ENCODE data around the gene ZNF580.

The ZNF580 gene

DNA sequence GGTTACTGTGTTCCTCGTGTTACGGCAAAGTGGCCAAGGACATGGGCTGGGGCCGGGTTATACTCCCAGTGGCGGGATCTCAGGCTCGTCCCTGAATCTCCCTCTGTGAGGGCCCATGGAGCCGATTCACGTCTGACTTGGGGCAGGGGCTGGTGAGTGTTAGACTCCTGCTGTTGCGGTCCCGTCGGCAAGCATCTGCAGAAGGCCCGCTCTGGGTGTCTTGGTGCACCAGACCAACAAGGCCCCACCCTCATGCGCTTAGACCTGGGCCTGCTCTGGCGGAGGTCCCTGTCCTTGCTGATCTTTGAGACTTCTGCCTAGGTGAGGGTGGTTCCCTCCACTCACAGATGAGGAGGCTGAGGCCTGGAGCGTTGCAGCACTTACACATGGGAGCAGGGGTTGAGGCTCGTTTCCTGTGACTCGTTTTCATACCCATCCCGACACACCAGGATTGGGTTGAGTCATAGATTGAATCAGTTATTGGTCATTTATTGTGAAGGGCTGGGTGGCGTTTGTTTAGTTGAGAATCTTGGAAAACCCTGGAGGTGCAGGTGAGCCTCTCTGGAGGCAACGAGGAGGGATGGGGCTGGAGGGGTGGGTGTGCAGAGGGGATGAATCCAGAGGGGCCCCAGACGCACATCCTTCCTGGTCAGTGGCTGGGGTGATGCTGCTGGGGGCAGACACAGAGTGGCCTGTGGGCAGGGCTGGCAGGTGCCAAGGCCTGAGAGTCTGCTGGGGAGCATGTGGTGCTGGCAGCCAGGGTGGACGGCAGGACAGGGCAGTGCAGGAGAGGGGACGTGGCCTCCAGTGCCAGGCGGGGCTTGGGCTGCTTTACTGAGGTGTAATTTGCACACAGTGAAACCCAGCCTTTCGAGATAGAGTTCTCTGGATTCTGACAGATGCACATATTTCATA, 38.8 kb downstream of the ZNF580 start:
- peak; percentile 27 for DNase-seq (ENCODE audit: low read depth)

DNA sequence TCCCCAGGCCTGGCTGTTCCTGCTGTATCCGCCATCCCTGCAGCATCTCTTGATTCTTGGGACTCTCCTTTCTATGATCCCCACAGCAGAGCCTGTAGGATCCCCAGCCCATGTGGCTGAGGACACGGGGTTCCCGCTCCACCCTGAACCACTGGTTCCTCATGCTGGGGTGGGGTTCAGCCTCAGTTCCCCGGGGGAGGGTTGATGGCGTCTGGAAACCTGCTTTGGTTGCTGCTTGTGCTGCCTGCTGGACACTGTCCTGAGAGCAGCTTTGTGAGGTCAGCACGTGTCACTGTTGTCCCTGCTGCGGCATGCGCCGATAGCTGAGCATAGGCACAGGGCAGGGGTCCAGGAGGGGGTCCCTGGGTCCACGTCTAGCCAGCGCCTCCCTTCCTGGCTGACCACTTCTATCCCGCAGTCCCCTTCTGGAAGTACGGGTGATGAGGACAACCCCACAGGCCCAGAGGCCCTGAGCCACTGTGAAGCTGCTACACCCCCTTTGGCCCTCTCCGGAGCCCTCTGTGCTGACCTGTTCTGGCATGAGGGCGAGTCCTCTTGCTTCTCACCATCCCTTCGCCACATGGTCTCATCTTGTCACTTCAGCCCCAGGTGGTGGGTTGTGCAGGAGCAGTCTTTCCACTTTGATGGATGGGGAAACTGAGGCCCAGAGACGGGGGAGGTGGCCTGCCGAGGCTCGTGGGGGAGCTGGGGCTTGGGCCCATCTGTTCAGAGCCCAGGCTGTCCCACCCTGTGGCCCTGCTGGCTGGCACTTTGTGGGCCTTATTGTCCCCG, 39.7 kb downstream of the ZNF580 start:
- DNase-seq (ENCODE audit: low read depth), result no peak

DNA sequence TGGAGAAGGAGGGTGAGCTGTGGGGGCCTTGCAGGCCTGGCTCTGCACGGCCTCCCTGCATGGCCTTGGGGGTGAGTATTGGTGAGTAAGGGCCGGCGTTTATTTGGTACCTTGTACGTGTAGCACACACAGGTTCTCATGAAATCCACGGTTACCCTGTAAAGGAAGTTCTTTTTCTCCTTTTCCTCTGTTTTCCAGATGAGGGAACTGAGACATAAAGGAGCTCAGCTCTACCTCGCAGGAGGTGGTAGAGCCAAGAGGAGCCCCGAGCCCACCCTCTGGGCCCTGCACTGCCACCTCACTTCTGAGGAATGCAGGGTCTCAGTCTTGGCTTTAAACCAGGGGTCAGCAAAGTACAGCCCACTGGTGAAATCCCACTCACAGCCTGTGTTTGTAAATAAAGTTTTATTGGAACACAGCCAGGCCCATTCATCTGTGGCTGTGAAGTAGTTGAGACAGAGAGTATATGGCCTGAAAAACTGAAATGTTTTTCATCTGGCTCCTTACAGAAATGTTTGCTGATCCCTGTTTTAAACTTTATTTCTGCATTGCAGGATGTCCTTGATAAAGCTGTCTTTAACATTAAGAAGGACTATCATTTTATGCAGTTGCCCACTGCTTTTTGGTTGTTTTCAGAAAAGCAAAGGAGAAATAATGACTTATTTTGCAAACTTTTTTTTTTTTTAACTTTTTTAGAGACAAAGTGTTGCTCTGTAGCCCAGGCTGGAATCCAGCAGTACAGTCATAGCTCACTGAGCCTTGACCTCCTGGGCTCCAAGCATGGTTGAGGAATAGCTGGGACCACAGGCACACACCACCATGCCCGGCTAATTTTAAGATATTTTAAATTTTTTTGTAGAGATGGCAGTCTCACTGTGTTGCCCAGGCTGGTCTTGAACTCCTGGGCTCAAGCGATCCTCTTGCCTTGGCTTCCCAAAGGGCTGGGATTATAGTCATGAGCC, 40.6 kb downstream of the ZNF580 start:
- DNase-seq (ENCODE audit: low read depth), result peak; percentile 37

DNA sequence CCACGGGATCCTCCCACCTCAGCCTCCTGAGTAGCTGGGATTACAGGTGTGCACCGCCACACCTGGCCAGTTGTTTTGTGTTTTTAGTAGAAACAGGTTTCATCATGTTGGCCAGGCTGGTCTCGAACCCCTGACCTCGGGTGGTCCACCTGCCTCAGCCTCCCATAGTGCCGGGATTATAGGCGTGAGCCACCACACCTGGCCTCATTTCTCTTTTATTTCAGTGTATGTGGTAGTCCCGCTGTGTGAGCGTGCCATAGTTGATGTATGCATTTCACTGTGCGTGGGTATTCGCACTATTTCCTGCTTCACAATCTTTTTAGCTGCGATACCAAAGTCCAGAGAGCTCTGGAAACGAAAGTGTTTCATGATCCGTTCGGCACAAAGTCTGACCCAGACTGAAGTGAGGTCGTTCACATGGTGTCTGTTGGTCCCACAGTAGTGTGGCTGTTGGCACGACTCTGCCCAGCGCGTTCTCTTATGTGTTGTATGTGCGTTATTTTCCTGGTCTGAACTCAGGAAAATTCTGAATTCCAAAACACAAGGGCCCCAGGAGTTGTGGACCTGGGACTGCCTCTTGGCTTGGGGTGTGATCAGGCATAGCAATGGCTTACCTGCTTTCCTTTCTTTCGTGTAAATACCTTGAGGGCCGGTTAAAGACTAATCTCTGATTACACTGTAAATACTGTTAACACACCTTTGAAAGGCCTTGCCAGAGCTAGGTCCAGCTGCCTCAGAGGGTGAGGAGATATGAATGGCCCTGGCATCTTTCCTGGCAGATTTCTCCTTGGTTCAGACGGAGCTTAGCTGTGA, 42.9 kb downstream of the ZNF580 start:
- no peak for DNase-seq (ENCODE audit: low read depth)

DNA sequence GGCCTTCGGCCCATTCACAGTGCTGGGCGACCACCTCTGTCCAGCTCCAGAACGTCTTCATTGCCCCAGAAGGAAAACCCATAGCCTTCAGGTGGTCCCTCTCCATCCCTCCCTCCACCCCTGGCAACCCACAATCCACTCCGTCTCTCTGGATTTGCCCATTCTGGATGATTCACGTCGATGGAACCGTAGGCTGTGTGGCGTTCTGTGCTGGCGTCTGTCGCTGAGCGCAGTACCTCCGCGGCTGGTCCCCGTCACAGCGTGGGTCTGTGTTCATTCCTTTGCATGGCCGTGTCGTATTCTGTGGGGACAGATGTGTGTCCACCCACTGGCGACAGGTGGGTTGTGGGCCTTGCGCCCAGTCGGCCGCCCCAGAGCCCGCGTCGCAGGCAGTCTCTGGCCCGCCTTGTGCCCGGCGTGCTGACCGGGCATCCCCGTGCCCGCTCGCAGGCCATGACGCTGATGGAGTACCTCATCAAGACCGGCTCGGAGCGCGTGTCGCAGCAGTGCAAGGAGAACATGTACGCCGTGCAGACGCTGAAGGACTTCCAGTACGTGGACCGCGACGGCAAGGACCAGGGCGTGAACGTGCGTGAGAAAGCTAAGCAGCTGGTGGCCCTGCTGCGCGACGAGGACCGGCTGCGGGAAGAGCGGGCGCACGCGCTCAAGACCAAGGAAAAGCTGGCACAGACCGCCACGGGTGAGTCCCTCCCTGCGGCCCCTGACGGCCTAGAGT, 44.3 kb downstream of the ZNF580 start:
- DNase-seq (ENCODE audit: low read depth), result no peak

DNA sequence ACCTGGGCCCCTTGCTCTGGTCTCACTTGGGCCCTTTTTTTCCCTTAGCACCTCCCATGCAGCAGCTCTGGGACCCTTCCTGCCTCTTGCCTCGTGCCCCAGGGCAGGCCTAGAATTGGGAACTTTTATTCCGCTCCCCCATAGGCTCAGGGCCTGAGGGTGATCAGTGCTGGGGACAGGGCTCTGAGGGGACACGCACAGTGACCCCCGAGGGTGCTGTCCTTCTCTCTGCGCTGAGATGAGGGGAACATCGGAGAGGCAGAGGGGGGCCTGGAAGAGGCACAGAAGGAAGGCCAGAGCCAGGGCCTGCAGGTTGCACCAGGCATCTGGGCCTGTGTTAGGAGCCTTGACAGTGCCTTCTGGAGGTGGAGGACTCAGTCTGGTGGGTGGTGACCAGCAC, 45.0 kb downstream of the ZNF580 start:
- no peak for DNase-seq (ENCODE audit: low read depth)

DNA sequence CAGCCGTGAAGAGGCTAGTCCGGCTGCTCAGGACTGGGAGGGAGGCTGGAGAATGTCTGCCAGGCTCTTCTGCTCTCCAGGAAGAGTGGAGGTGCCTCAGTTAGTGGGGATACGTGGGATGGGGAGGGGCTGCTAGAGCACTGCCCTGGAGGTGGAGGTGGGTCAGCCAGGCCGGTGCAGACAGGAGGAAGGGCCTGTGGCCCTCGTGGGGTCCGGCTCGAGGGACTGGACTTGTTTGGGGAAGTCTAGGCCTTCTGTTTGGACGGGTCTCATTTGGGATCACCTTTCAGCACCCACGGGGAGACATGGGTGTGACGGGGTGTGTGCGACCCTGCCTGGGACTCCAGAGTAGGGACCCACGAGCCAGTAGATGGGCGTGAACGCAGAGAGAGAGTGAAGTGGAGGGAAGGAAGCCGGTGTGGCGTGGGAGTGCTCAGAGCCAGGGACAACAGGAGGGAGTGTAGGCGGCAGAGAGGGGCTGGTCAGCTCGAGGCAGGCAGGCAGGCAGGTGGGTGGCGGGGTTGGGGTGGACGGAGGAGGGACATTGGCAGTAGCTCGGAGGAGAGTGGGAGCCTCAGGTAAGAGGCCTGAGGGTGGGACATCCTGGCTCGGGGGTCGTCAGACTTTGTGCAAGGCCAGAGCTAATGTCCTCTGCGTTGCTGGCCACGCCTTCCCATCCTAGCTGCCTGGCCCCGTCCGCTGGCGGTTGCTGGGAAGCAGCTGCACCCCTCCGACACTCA, 45.7 kb downstream of the ZNF580 start:
- DNase-seq (ENCODE audit: low read depth), result no peak

DNA sequence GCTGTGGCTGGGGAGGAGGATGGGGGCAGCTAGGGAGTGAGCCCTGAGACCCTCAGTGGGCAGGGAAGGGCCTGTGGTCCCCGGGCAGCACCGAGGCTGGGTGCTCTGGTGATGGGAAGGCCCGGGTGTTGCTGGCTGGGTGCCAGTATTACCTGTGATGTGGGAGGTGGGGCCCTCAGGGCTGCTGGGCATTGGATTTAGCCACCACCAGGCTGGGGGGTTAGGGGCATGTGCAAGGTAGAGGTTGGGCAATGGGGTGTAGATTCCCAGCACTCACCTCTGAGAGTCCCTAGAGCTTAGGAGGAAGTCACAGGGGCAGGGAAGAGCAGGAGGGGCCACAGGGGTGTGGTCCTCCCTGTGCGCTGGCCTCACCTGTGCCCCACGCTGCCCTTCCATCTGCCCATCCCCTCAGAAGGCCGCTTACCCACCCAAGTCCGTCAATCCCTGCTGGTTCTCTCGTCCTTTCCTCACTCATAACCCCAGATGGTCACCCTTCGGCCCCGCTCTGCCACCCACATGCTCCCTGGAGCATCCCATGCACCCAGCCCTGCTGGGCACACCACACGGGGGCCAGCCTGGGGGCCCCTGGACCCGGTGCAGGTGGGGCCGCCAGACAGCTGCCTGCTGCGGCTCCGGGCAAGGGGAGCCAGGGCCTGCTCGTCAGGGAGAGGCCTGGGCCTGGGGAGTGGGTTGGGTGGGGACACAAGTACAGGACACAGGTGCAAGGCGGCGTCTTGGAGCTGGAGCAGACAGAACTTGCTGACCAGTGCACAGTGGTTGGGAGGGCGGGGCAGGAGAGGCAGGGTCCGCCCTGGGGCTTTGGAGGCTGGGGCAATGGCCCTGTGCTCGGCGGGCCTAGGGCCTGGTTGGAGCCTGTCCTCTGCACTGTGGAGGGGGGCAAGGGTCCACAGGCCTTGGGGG, 46.7 kb downstream of the ZNF580 start:
- no peak for DNase-seq (ENCODE audit: low read depth)

DNA sequence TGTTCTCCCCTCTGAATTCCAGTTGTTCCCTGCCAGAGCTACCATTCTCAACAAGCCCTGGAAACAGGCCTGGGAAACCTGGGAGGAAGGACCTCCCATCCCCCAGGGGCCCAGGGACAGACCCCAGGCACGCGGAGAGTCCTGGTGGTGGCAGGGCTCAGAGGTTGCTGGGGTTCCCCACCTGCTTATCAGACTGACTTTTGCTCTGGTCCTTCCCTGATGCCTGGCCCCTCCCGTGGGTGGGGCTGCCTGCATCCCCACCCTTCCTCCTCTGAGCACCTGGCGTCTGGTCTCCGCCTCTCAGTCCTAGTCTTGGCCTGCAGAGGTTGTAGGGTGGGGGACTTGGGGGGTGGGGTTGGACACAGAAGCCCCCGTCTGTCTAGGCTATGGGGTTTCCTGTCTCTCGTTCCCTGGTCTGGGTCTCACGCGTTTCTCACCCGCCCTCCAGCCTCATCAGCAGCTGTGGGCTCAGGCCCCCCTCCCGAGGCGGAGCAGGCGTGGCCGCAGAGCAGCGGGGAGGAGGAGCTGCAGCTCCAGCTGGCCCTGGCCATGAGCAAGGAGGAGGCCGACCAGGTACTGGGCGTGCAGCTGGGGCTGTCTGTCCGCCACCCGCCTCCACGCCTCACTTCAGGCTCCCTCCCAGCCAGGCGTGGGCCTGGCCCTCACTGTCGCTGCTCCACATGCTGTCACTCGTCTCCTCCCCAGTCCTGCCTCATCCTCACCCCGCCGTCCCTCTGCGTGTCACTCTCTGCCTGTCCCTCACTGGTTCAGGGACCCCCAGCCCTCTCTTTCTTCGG, 47.8 kb downstream of the ZNF580 start:
- DNase-seq (ENCODE audit: low read depth), result no peak

DNA sequence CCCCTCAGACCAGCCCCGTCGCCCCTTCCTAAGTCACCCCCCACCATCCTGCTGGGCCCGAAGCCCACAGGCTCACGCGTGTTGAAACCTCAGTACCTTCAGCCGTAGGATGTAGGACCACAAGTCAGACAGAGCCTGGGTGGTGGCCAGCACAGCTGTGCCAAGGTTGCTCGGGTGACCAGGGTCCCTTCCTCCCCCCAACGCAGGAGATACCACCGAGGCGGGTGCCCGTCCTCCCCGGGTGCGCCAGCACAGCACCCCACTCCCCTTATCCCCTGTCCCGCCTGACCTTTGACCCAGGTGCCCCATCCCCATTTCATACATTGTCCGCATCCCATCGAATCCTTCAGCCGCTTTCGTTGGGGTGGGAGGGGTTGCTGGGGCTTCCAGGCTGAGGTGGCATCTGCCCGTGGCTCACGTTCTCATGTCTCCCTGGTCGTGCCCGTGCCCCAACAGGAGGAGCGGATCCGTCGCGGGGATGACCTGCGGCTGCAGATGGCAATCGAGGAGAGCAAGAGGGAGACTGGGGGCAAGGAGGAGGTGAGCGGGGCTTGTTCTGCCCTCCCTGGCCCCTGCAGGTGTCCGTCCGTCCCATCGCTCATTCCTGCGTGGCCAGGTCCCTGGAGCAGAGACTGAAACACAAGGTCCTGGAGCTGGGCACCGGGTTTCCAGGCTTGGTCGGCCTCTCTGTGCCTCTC, 48.8 kb downstream of the ZNF580 start:
- no peak for DNase-seq (ENCODE audit: low read depth)

DNA sequence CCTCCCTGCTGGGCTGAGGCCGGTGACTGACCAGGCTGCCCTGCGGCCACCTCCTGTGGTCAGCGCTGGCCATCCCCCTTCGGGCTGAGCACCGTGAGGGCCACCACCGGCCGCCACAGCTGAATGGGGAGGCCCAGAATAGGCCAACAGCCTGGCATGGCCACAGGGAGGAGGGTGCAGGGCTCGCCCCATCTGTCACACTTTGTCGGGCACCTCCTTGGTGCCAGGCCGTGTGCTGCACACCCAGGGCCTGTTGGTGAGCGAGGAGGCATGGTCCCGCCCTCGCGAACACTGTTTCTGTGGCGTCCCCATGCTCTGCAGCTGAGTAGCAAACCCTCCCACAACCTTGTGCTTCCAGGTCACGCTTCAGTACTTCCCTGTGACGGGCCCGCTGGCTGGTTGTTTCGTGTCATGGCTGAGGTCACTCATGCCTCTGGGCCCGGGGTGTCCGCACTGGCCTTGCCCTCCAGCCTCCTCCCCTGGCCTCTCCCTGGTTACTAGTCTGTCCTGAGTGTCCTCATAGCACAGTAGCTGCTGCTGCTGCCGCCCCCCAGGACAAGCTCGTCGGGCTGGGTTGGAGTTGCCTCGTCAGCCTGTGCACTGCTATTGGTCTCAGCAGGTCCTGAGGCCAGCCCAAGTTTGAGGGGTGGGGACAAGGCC, 49.4 kb downstream of the ZNF580 start:
- no peak for DNase-seq (ENCODE audit: low read depth)

DNA sequence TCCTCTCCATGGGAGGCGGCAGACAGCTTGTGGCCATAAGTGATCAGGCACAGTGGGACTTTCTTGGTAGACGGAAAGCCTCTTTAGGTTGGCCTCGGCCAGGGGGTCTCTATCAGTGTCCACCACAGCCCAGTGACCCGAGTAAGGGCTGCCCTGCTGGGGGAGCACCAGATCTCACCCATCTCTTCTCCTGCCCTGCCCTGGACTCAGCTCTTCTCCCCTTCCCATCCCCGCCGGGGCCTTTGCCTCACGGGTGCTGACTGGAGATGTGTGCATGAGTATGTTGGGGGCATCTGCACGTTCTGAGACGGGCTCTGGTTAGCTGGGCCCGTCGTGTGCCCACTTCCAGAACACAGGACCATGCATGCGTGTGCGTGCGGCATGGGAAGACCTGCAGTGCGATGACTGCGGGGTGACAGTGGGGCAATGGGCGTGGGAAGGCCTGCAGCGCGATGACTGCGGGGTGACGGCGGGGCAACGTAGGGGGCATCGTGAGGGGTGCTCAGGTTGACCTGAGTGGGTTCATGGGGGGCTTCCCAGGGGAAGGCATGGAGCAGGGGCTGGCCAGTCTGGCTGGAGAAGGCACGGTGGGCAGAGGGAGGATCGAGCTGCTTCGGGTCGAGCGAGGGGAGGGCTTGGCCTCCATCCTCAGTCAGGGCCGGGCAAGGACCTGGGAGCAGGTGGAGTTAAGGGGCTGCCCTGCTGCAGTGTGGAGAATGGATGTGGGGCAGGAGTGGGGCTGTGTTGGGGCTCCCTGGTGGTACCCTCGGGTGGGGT, 50.2 kb downstream of the ZNF580 start:
- no peak for DNase-seq (ENCODE audit: low read depth)

DNA sequence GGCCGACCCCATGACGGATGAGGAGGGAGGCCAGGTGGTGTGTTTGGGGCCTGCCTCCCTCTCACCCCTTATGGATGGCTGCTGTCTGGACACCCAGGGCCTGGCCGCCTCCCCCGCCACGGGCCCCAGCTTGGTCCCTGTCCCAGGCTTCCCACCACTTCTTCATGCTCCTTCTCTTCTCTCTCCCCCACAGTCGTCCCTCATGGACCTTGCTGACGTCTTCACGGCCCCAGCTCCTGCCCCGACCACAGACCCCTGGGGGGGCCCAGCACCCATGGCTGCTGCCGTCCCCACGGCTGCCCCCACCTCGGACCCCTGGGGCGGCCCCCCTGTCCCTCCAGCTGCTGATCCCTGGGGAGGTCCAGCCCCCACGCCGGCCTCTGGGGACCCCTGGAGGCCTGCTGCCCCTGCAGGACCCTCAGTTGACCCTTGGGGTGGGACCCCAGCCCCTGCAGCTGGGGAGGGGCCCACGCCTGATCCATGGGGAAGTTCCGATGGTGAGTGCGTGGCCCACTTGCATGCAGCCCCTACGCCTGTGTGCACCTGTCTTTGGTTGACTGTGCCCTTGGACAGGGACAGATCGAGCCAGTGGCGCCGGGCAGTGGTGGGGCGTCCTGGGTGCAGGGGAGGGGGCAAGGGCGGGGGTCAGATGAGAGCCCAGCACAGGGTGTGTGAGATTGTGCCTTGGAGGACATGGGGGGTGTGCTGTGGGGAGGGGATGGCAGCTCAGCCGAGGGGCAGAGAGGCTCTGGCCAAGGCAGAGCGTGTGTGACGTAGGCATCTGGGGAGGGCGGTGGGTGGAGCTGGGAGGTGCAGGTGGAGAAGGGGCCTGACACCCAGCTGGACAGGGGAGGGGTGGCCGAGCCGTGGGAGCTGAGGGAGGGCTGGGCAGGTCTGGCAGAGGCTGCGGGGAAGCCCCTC, 51.0 kb downstream of the ZNF580 start:
- DNase-seq (ENCODE audit: low read depth), result no peak

DNA sequence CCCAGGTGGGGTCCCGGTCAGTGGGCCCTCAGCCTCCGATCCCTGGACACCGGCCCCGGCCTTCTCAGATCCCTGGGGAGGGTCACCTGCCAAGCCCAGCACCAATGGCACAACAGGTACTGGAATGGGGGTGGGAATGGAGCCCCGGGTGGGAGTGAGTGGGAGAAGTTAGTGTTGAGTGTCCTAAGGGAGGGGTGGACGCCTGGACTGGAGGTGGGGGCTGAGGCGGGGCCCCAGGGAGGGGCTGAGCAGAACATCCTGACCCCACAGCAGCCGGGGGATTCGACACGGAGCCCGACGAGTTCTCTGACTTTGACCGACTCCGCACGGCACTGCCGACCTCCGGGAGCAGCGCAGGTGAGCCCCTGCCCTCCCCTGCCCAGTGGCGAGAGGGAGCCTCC, 51.9 kb downstream of the ZNF580 start:
- DNase-seq (ENCODE audit: low read depth), result no peak

Data from EH (cell line).